ENCODE measurements around the gene STRBP. TPM values are rescaled to one million over a fixed set of nuclear protein-coding genes. Genes with fewer than 3 reads are reported as not detected.

Gene STRBP
- total RNA-seq, 1 donor from 2014 or later = 87.3 TPM

DNA sequence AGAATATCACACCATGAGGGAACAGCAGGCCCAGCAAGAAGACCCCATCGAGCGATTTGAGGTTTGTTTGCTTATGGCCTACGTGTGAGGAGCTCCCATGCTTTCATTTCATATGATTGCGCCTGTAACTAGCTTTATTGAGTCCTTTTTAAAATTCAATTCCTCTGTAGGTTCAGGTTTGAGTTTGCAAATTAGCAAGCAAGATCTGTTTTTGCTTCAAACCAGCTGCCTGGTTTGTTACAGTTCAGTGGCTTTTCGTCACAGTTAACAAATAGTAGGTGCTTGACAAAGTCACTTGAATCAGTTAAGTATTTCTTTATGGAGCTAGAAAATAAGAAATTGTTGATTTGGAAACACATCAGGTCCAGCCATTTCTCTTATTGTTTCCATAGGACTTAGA, 178.6 kb downstream of the STRBP start:
- Mint-ChIP-seq H3K4me1 (ENCODE audit: low read depth) (peaks cover 21% of the 10 kb centered on the region), H3K9me3 (ENCODE audit: low read depth) (no peaks in the 10 kb centered on the region), H3K27me3 (no peaks in the 10 kb centered on the region), H3K36me3 (ENCODE audit: insufficient read depth) (peaks cover 35% of the 10 kb centered on the region), H3K4me3 (ENCODE audit: low read depth) (no peak overlapping the region), H3K27ac (no peak overlapping the region)
- TF ChIP-seq, protein P1, sequence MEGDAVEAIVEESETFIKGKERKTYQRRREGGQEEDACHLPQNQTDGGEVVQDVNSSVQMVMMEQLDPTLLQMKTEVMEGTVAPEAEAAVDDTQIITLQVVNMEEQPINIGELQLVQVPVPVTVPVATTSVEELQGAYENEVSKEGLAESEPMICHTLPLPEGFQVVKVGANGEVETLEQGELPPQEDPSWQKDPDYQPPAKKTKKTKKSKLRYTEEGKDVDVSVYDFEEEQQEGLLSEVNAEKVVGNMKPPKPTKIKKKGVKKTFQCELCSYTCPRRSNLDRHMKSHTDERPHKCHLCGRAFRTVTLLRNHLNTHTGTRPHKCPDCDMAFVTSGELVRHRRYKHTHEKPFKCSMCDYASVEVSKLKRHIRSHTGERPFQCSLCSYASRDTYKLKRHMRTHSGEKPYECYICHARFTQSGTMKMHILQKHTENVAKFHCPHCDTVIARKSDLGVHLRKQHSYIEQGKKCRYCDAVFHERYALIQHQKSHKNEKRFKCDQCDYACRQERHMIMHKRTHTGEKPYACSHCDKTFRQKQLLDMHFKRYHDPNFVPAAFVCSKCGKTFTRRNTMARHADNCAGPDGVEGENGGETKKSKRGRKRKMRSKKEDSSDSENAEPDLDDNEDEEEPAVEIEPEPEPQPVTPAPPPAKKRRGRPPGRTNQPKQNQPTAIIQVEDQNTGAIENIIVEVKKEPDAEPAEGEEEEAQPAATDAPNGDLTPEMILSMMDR (IDR thresholded peaks at IDR 0.05; ENCODE audit: unreplicated experiment) = no peak
- no peak for DNase-seq (ENCODE audit: low spot score, unreplicated experiment)

DNA sequence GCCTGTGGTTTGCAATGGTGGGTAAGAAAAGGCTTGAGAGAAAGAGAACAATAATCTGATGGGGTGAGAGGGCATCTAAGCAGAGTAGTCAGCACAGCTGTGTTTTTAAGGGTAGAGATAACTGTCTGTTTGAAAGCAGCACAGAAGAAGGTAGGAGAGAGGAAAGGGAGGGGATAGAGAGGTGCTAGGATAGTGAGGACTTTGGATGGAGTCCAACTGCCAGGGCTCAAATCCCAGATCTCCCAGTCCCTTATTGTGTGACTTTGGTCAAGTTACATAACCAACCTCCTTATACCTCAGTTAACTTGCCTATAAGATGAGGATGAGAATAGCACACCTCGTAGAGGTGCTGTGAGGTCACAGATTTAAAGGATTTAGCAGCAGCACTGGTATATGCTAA, 179.3 kb downstream of the STRBP start:
- TF ChIP-seq, protein P1 (IDR thresholded peaks at IDR 0.05; ENCODE audit: unreplicated experiment) = no peak
- Mint-ChIP-seq H3K36me3 (ENCODE audit: insufficient read depth) (peaks cover 39% of the 10 kb centered on the region), H3K4me3 (ENCODE audit: low read depth) (no peak overlapping the region), H3K9me3 (ENCODE audit: low read depth) (no peaks in the 10 kb centered on the region), H3K4me1 (ENCODE audit: low read depth) (peaks cover 22% of the 10 kb centered on the region), H3K27me3 (no peaks in the 10 kb centered on the region), H3K27ac (no peak overlapping the region)
- no peak for DNase-seq (ENCODE audit: low spot score, unreplicated experiment)

DNA sequence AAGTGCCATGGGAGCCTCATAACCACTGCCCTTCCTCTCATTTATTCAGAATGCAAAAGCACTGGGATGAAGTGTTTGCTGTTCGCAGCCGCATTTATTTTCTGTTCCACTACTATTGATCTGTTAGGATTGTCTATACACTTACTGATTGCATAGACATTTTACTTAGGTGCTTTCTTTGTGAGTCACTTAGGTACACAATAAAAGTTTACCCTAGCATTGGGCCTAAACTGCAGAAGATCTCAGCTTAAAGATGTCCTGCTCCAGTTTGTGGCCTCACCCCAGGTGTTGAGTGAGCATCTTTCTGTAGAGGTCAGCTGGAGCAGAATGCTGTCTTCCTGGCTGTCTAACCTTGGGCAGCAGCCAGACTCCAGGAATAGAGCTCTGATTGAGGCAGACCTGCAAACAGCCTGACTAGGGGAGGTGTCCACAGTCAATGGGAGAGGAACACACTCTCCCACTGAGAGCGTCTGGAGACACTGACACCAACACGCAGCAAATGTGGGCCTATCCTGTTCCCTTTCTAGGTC, 181.0 kb downstream of the STRBP start:
- H3K4me1 Mint-ChIP-seq (ENCODE audit: low read depth) = peaks cover 27% of the 10 kb centered on the region
- DNase-seq (ENCODE audit: low spot score, unreplicated experiment) = no peak
- peaks cover 33% of the 10 kb centered on the region for H3K36me3 Mint-ChIP-seq (ENCODE audit: insufficient read depth)
- TF ChIP-seq, protein P1 (IDR thresholded peaks at IDR 0.05; ENCODE audit: unreplicated experiment) = no peak
- H3K27me3 Mint-ChIP-seq = no peaks in the 10 kb centered on the region
- no peak overlapping the region for H3K4me3 Mint-ChIP-seq (ENCODE audit: low read depth)
- peak overlapping the region; percentile 93 for H3K27ac Mint-ChIP-seq
- no peaks in the 10 kb centered on the region for H3K9me3 Mint-ChIP-seq (ENCODE audit: low read depth)

DNA sequence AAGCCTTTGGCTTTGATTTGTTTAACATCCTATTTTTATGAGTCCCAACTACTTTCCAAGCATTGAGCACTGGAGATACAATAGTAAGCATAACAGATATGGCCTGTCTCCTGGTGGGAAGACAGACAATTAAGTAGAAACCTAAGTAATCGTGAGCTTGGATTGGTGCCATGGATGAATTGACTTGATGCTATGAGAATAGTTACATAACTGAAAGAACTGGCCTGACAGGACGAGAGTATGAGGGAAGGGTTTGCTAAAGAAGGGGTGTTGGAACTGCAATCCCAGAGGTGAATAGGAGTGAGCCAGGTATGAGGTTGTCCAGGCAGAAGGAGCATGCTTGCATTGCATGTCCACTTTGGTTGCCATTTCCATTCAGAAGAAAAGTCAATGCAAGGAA, 182.5 kb downstream of the STRBP start:
- H3K27ac Mint-ChIP-seq = peak overlapping the region; percentile 25
- TF ChIP-seq, protein P1 (IDR thresholded peaks at IDR 0.05; ENCODE audit: unreplicated experiment) = no peak
- no peaks in the 10 kb centered on the region for H3K27me3 Mint-ChIP-seq
- no peak for DNase-seq (ENCODE audit: low spot score, unreplicated experiment)
- H3K4me3 Mint-ChIP-seq (ENCODE audit: low read depth) = no peak overlapping the region
- H3K4me1 Mint-ChIP-seq (ENCODE audit: low read depth) = peaks cover 29% of the 10 kb centered on the region
- no peaks in the 10 kb centered on the region for H3K9me3 Mint-ChIP-seq (ENCODE audit: low read depth)
- peaks cover 29% of the 10 kb centered on the region for H3K36me3 Mint-ChIP-seq (ENCODE audit: insufficient read depth)

DNA sequence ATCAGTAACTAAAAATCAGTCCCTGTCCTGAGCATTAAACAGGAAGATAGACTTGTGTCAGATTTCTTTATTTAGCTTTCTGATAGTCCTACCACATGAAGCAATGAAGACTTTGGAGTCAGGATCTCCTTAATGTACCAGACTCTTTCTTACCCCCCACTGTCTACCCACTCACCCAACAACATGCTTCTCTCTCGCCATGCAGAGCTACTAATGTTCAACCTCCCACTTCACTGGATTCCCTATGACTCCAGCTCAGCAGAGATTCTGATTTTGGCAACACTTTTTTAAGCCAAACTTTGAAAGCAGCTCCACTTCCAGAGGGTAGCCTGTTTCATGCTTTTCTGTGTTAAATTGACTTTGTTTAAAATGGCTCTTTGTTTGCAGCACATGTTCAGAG, 184.1 kb downstream of the STRBP start:
- no peak overlapping the region for H3K27ac Mint-ChIP-seq
- TF ChIP-seq, protein P1 (IDR thresholded peaks at IDR 0.05; ENCODE audit: unreplicated experiment) = no peak
- no peak for DNase-seq (ENCODE audit: low spot score, unreplicated experiment)
- no peaks in the 10 kb centered on the region for H3K27me3 Mint-ChIP-seq
- H3K36me3 Mint-ChIP-seq (ENCODE audit: insufficient read depth) = peaks cover 27% of the 10 kb centered on the region
- H3K4me3 Mint-ChIP-seq (ENCODE audit: low read depth) = no peak overlapping the region
- peaks cover 29% of the 10 kb centered on the region for H3K4me1 Mint-ChIP-seq (ENCODE audit: low read depth)
- H3K9me3 Mint-ChIP-seq (ENCODE audit: low read depth) = no peaks in the 10 kb centered on the region
